Esophagus squamous epithelium (tissue), 5 donors: Measurements from ENCODE around the gene TDRD7. TPM values are rescaled to one million over a fixed set of nuclear protein-coding genes. Genes with fewer than 3 reads are reported as not detected.

Experiments used
- DNase-seq: peaks from one replicate; lab custom pipeline; 2025; lab: John Stamatoyannopoulos, UW
- H3K27ac ChIP-seq, 4 donors: fragments of 200-600 bp; sonication (generic); one replicate each; pipeline ENCODE4 v1.5.1; 2016 to 2019; ENCODE audit warnings: mild to moderate bottlenecking in 1 of 4
- H3K27me3 ChIP-seq, 4 donors: fragments of 200-600 bp; sonication (generic); 1 replicate in 3 of 4; 2 replicates in 1 of 4; pipeline versions ENCODE4 v1.5.1 to v1.6.0; 2017 to 2021; ENCODE audit warnings: antibody characterized with exemption in 1 of 4
- H3K36me3 ChIP-seq, 3 donors: fragments of 200-600 bp; sonication (generic); one replicate each; pipeline ENCODE4 v1.5.1; 2016 to 2019
- H3K4me1 ChIP-seq, 3 donors: fragments of 200-600 bp; sonication (generic); one replicate each; pipeline ENCODE4 v1.5.1; 2017 to 2019
- H3K4me3 ChIP-seq, 4 donors: fragments of 200-600 bp; sonication (generic); 1 replicate in 3 of 4; 2 replicates in 1 of 4; pipeline ENCODE4 v1.5.1; 2016 to 2019; ENCODE audit warnings: mild to moderate bottlenecking in 2 of 4, moderate library complexity in 1 of 4
- H3K9me3 ChIP-seq, 3 donors: fragments of 200-600 bp; sonication (generic); one replicate each; pipeline ENCODE4 v1.5.1; 2016 to 2019
- CTCF ChIP-seq, 6 experiments: fragments of 450-650 bp in 4 of 6; fragments of 200-600 bp in 2 of 6; sonication (generic) in 2 of 6; IDR thresholded peaks; one replicate each; pipeline ENCODE4 v1.5.1; 2016 to 2019; ENCODE audit warnings: antibody characterized with exemption in 6 of 6, mild to moderate bottlenecking in 4 of 6, moderate library complexity in 4 of 6
- POLR2A ChIP-seq, 4 donors: fragments of 450-650 bp; IDR thresholded peaks; one replicate each; pipeline ENCODE4 v1.6.1; 2017; ENCODE audit warnings: antibody characterized with exemption in 4 of 4, mild to moderate bottlenecking in 4 of 4, moderate library complexity in 3 of 4
- WGBS, 2 donors: methylation state at CpG; one replicate each; pipeline ENCODE4 v1.1.5; 2018; 5-methylcytosine and 5-hydroxymethylcytosine counted together
- intact Hi-C: fragments of 100-400 bp; cut with DNase I; formaldehyde crosslinking; loops from one replicate; pipeline ENCODE4 v1.15.0; 2022
- total RNA-seq, 4 donors: library from RNA; depleted of rRNA; stranded (reverse); fragments of >200 nt; gene quantifications; one replicate each; pipeline ENCODE4 v1.1.0, GENCODE V29; 2016
- donor health status: DM: yes; HTN: yes; CAD: no.

The TDRD7 gene
- total RNA-seq, 4 donors from 2014 or later: 7.7 to 11.3 (median 10.2) TPM

GRCh38 chr9:97462914-97463313 lies 51.0 kb downstream of the TDRD7 start:
- H3K9me3 ChIP-seq: no peaks in the 10 kb centered on the region
- intact Hi-C loops: no loop called here
- TF ChIP-seq CTCF (IDR thresholded peaks at IDR 0.05) (no peak), POLR2A (IDR thresholded peaks at IDR 0.05) (no peak)
- peaks cover 0 to 65% (median 0%) of the 10 kb centered on the region in 3 donors for H3K36me3 ChIP-seq
- H3K4me3 ChIP-seq: no peak overlapping the region
- no peak for DNase-seq
- H3K4me1 ChIP-seq: no peaks in the 10 kb centered on the region
- 80% methylated on average over 1 of the region's 1 CpG; no CpG with 5 or more reads in 1 of the 2 donors for WGBS, 2 donors
- H3K27me3 ChIP-seq: no peaks in the 10 kb centered on the region
- no peak overlapping the region for H3K27ac ChIP-seq

- Histone ChIP-seq H3K27me3 (no peaks in the 10 kb centered on the region), H3K36me3 (peaks cover 0 to 65% (median 0%) of the 10 kb centered on the region in 3 donors), H3K9me3 (no peaks in the 10 kb centered on the region), H3K27ac (peak overlapping the region in 3 of 4 donors; percentile 48 to 65 (median 59)), H3K4me1 (peaks cover 0 to 14% (median 3%) of the 10 kb centered on the region in 3 donors), H3K4me3 (no peak overlapping the region)
- no peak for DNase-seq
- intact Hi-C loops: loop anchor here (5.0 kb wide), 1 partner anchor 133 kb away; no protein-coding TSS in a partner anchor
- TF ChIP-seq POLR2A (IDR thresholded peaks at IDR 0.05) (no peak), CTCF (IDR thresholded peaks at IDR 0.05) (peak; percentile 33 to 77 (median 64))
- 74 to 93% methylated on average over 3 to 4 of the region's 4 CpGs for WGBS, 2 donors
These were observed 57.0 kb downstream of the TDRD7 start for GRCh38 chr9:97468658-97469448.

- Histone ChIP-seq H3K36me3 (peaks cover 0 to 65% (median 0%) of the 10 kb centered on the region in 3 donors), H3K4me3 (no peak overlapping the region), H3K9me3 (no peaks in the 10 kb centered on the region), H3K4me1 (peaks cover 0 to 14% (median 3%) of the 10 kb centered on the region in 3 donors), H3K27ac (no peak overlapping the region), H3K27me3 (no peaks in the 10 kb centered on the region)
- intact Hi-C loops: no loop called here
- DNase-seq: no peak
- TF ChIP-seq POLR2A (IDR thresholded peaks at IDR 0.05) (no peak), CTCF (IDR thresholded peaks at IDR 0.05) (peak in 1 of 6 experiments; percentile 27)
- WGBS, 2 donors: 80 to 90% methylated on average over 2 of the region's 2 CpGs
These were observed 58.2 kb downstream of the TDRD7 start for GRCh38 chr9:97470076-97470475.

GRCh38 chr9:97473717-97474116 lies 61.8 kb downstream of the TDRD7 start:
- intact Hi-C loops: no loop called here
- H3K9me3 ChIP-seq: no peaks in the 10 kb centered on the region
- H3K4me3 ChIP-seq: no peak overlapping the region
- H3K4me1 ChIP-seq: peaks cover 0 to 7% (median 3%) of the 10 kb centered on the region in 3 donors
- peaks cover 0 to 45% (median 0%) of the 10 kb centered on the region in 3 donors for H3K36me3 ChIP-seq
- no peak for DNase-seq
- WGBS, 2 donors: 72 to 73% methylated on average over 3 of the region's 3 CpGs
- H3K27me3 ChIP-seq: no peaks in the 10 kb centered on the region
- no peak overlapping the region for H3K27ac ChIP-seq
- TF ChIP-seq POLR2A (IDR thresholded peaks at IDR 0.05) (no peak), CTCF (IDR thresholded peaks at IDR 0.05) (no peak)

- DNase-seq: no peak
- peaks cover 0 to 51% (median 0%) of the 10 kb centered on the region in 3 donors for H3K36me3 ChIP-seq
- no peak for TF ChIP-seq CTCF (IDR thresholded peaks at IDR 0.05)
- no peak for TF ChIP-seq POLR2A (IDR thresholded peaks at IDR 0.05)
- H3K27me3 ChIP-seq: no peaks in the 10 kb centered on the region
- WGBS, 2 donors: 88% methylated on average over 5 of the region's 5 CpGs
- H3K4me1 ChIP-seq: no peaks in the 10 kb centered on the region
- H3K27ac ChIP-seq: no peak overlapping the region
- H3K9me3 ChIP-seq: no peaks in the 10 kb centered on the region
- intact Hi-C loops: no loop called here
- H3K4me3 ChIP-seq: no peak overlapping the region
These were observed 62.6 kb downstream of the TDRD7 start for GRCh38 chr9:97474372-97474925.
